ENCODE results near the gene USH1G.
A peak's percentile ranks its signal among the peaks of the same experiment; 100 is the strongest.
"Not testable (repeated sequence)": the region's sequence is repeated elsewhere in the genome, so short reads cannot be mapped to it uniquely, and the experiment has no call there.

The USH1G gene

GRCh38 chr17:74906214-74906793 lies 16.8 kb downstream of the USH1G start:
- not testable (repeated sequence) for DNase-seq

- no peak for DNase-seq
Measured at GRCh38 chr17:74904687-74905409, 18.2 kb downstream of the USH1G start.

- DNase-seq, result no peak
Measured at GRCh38 chr17:74903671-74904070, 19.4 kb downstream of the USH1G start.

GRCh38 chr17:74903034-74903433 lies 20.0 kb downstream of the USH1G start:
- no peak for DNase-seq

- no peak for DNase-seq
Measured at GRCh38 chr17:74901353-74902135, 21.5 kb downstream of the USH1G start.

- no peak for DNase-seq
Measured at GRCh38 chr17:74900208-74900607, 22.8 kb downstream of the USH1G start.

GRCh38 chr17:74898376-74898946 lies 24.6 kb downstream of the USH1G start:
- no peak for DNase-seq

GRCh38 chr17:74893936-74894671 lies 29.0 kb downstream of the USH1G start:
- no peak for DNase-seq

- peak in 2 of 51 donors; percentile 7 to 12 for DNase-seq
Measured at GRCh38 chr17:74892974-74893911, 29.8 kb downstream of the USH1G start, which contains the start of gene FADS6. FADS6 (minus strand) TSS chr17:74893633; CDS start chr17:74893595, 38 bp downstream.

GRCh38 chr17:74892013-74892841 lies 30.8 kb downstream of the USH1G start:
- no peak for DNase-seq

- DNase-seq, result no peak
Measured at GRCh38 chr17:74890554-74890953, 32.5 kb downstream of the USH1G start.

GRCh38 chr17:74888469-74888868 lies 34.6 kb downstream of the USH1G start:
- DNase-seq, result no peak

- DNase-seq, result no peak
Measured at GRCh38 chr17:74883241-74883745, 39.8 kb downstream of the USH1G start.

- no peak for DNase-seq
Measured at GRCh38 chr17:74882517-74883240, 40.4 kb downstream of the USH1G start.

- no peak for DNase-seq
Measured at GRCh38 chr17:74881073-74881472, 42.0 kb downstream of the USH1G start.

- no peak for DNase-seq
Measured at GRCh38 chr17:74879308-74879707, 43.7 kb downstream of the USH1G start.

- no peak for DNase-seq
Measured at GRCh38 chr17:74878658-74879057, 44.4 kb downstream of the USH1G start.
